ENCODE results near the gene DNASE2B.
"Not testable (repeated sequence)": the region's sequence is repeated elsewhere in the genome, so short reads cannot be mapped to it uniquely, and the experiment has no call there.

The DNASE2B gene

DNA sequence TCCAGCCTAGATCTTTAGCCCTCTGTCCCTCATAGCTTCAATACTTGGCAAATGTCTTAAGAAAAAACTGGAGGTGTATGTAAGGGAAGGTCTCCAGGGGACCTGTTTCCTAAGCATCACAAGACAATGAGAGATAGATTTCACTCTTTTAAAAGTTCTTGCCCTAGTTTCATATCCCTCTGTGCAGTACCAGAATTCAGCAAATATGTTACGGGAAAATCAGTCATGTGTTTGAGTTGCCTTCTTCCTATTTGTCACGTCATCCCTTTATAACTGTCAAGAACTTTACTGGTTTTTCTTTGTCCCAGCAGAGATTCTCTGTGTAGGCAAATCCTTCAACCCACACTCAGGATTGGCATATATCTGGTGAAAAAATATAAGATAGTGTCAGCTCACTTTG lies 32.3 kb downstream of the DNASE2B start:
- no peak overlapping the region; the same call in 1 of the 2 replicates for H3K27ac ChIP-seq
- TF ChIP-seq CTCF (conservative IDR thresholded peaks at IDR 0.05), result no peak

- H3K27ac ChIP-seq, result peak overlapping the region; percentile 93
- peak; percentile 88 for TF ChIP-seq CTCF (conservative IDR thresholded peaks at IDR 0.05)
Measured at GRCh38 chr1:84433258-84434080, 35.2 kb downstream of the DNASE2B start.

DNA sequence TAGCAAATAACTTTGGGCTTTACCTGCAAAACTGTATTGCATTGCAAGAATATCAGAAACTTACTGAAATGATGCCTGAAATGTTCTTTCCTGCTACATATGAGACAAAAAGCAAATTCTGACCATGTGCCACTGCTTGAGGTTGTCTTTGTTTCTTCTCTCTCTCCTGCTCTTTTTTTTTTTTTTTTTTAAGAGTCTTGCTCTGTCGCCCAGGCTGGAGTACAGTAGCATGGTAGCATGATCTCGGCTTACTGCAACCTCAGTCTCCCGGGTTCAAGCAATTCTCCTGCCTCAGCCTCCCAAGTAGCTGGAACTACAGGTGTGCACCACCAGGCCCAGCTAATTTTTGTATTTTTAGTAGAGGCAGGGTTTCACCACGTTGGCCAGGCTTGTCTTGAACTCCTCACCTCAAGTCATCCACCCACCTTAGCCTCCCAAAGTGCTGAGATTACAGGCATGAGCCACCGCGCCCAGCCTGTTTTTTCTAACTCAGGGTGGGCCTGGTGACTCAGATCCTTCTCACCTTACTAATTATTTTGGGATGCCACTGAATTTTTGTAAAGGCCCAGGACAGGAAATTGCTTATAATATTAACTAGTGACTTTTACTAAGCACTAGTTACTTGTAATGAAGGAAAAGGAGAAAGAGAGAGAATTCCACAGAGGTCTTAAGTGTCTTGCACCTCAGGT lies 35.9 kb downstream of the DNASE2B start:
- TF ChIP-seq CTCF (conservative IDR thresholded peaks at IDR 0.05), result peak; percentile 35
- peak overlapping the region; percentile 93 for H3K27ac ChIP-seq

GRCh38 chr1:84434801-84435549 lies 36.7 kb downstream of the DNASE2B start:
- H3K27ac ChIP-seq, result peak overlapping the region; percentile 93
- TF ChIP-seq CTCF (conservative IDR thresholded peaks at IDR 0.05), result no peak

GRCh38 chr1:84436876-84437655 lies 38.8 kb downstream of the DNASE2B start:
- TF ChIP-seq CTCF (conservative IDR thresholded peaks at IDR 0.05), result no peak
- H3K27ac ChIP-seq, result no peak overlapping the region

GRCh38 chr1:84442256-84442655 lies 44.0 kb downstream of the DNASE2B start:
- no peak; the same call in 1 of the 2 replicates for TF ChIP-seq CTCF (conservative IDR thresholded peaks at IDR 0.05)
- H3K27ac ChIP-seq, result no peak overlapping the region

DNA sequence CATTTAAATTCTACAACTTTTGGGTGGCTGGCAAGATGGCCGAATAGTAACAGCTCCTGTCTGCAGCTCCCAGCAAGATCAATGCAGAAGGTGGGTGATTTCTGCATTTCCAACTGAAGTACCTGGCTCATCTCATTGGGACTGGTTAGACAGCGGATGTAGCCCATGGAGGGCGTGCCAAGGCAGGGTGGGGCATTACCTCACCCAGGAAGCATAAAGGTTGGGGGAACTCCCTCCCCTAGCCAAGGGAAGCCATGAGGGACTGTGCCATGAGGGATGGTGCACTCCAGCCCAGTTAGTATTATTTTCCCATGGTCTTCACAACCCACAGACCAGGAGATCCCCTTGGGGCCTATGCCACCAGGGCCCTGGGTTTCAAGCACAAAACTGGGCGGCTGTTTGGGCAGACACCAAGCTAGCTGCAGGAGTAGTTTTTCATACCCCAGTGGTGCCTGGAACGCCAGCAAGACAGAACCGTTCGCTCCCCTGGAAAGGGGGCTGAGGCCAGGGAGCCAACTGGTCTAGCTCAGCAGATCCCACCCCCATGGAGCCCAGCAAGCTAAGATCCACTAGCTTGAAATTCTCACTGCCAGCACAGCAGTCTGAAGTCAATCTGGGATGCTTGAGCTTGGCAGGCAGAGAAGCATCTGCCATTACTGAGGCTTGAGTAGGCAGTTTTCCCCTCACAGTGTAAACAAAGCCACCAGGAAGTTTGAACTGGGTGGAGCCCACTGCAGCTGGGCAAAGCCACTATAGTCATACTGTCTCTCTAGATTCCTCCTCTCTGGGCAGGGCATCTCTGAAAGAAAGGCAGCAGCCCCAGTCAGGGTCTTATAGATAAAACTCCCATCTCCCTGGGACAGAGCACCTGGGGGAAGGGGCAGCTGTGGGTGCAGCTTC lies 44.7 kb downstream of the DNASE2B start:
- H3K27ac ChIP-seq, result not testable (repeated sequence)

- H3K27ac ChIP-seq, result not testable (repeated sequence)
Measured at GRCh38 chr1:84448704-84449103, 50.4 kb downstream of the DNASE2B start.

All from VCaP (cell line).